NCI-H2196 (cell line): ENCODE measurements around the gene HYAL1.
A peak's percentile ranks its signal among the peaks of the same experiment; 100 is the strongest.

Source experiments
- DNase-seq: peaks from one replicate; lab custom pipeline; 2025; ENCODE audit not compliant: unreplicated experiment; lab: John Stamatoyannopoulos, UW

The HYAL1 gene

DNA sequence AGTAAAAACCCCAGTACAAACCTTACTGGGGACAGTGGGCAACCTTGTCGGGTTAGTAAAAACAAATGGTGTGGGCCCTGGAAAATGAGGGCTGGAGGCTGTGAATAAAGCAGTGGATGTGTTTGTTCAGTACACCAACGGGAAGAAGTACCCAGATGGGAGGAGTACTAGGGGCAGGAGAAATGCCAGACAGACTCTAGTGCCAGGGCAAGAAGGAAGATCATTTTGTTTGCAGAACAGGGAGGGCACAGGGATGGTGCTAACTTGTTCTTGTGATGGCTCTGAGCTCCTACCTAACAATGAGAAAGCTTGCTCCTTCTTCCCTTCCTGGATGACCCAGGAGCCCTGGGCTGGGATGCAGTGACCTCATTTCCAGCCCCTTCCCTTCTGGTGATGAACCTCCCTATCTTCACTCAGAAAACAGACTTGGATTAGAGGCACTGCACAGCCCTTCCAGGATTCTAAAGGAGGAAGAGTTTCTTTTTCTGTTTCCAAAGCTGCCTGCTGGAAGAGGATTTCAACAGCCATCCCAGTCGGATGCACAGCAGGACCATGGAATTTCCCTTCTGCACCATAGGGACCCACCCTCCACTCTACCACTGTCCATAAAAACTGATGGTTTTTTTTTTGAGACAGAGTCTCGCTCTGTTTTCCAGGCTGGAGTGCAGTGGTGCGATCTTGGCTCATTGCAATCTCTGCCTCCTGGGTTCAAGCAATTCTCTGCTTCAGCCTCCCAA, 31.1 kb upstream of the HYAL1 start:
- DNase-seq: no peak

DNA sequence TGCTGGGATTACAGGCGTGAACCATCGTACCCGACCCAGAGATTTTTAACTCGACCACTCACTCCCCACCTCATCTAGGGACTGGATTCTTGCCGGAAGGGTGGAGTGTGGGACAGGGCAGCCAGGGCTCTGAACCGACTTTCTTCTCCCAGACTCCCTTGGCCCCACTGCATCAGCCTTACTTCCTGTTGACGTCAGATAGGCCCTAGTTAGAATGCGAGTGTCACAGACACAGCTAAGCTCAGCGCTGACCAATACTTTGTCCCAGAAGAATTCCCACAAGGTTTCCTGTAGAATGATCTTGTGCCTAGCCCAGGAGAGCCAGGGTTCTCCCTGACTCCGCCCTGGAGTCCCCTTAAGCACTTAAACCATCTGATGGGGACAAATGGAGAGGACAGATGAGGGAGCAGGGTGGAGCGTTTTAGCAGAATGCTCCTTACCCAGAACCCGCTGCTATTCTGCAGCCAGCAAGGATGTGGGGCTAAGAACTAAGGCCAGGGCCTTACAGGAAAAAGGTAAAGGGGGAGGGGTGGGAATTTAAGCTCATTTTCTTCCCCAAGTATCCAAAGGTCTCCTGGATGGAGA, 30.5 kb upstream of the HYAL1 start:
- DNase-seq: no peak

GRCh38 chr3:50331364-50331907, 28.1 kb upstream of the HYAL1 start:
- DNase-seq: no peak

DNA sequence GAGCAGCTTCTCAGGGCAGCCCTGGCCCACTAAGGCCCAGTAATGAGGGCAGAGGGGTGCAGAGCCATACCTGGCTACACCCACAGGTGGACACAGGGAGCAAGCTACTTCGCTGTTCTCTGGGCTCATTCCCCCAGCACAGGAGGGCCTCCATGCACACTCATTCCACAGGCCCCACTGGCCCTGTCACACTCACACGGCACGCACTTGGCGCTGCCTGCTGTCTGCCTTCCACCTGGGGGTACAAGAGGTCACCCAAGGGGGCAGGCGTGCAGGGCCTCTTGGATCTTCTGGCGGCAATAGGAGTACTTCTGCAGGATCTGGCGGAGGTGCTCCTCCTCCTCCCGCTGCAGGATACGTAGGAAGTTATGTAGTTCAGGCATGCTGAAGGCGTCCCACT, 27.0 kb upstream of the HYAL1 start:
- no peak for DNase-seq

GRCh38 chr3:50327943-50328691, 24.7 kb upstream of the HYAL1 start, which contains the start of gene TUSC2:
Gene TUSC2, minus strand, starts transcription at chr3:50328223. Its CDS starts 124 bp downstream, at chr3:50328099.
- peak; percentile 89 for DNase-seq

GRCh38 chr3:50327129-50327528, 23.8 kb upstream of the HYAL1 start:
- no peak for DNase-seq

DNA sequence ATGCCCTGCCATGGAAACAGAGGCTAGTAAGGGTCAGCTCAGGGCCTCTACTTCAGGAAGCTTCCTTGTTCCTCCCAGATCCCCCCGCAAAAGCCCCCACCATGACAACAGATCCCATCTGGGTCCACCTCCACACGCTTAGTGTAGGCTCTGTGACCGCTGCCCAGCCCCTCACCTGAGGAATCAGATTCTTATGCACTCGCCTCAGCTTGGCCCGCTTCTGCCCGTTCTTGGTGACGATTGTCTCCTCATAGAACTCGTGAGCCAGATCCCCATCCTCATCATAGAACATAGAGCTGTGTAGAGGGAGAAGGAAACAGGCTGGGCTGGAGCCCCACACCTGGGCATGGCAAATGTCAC, 22.8 kb upstream of the HYAL1 start:
- DNase-seq: no peak

DNA sequence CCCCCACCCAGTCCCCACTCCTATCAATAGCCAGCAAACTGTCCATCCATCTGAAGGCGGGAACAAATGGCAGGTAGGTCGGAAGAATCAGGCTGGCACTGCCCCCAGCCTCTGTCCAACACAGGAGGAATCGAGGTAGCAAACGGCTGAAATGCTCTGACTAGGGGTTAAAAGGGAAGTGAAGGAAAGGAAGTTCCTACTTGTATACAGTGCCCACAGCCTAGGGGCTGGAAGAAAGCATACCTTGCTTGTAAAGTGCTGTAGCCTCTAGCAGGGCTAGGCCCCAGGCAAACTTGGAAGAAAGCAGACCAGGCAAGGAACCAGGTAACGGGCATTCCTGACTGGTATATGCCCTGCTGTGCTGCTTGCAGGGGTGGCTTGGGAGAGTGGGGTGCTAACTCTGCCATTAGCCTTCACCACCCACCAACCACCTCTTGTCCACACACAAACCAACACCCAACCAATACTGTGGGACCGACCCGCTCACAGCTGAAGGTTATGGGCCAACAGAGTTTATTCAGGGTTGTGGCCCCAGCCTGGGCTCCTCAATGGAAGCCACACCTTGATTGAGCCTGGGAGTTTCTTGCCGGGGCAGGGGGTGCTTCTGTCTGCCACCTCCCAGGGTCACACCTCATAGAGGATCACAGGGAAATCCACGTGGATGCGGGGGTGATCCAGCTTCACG, 22.3 kb upstream of the HYAL1 start:
- DNase-seq: no peak

- no peak for DNase-seq
Observed at GRCh38 chr3:50325113-50325480, 21.7 kb upstream of the HYAL1 start.

DNA sequence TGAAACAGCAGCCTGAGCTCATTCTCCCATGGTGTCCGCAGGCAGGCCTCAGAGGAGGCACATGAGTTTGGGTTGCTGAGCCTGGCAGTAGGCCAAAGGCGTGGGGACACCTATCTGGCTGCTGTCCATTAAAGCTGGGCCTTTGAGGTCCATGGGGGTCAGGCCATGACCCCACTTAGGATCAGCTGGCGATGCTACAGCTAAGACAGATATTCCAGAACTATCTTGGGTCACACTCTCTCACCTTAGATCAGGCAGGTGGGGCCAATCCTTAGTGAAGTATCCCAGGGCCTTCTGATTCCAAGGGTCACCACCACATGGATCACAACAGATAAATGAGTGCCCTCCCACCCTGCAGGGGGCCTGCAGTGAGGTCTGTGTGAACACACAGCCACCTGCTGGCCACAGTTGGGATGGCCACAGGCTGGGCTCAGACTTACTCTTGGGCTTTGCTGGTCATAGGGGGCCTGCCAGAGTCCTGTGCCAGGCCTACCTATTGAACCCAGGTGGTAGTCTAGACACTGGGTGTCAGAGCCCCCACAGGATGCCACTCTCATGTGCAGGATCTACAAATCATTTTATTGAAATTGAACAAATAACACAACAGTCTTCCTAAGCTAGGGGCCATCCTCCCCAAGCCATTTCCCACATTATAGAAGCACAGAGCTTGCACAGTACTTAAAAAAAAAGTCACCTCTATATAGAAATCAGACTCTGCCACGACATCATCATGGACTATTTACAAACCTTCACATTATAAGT, 21.2 kb upstream of the HYAL1 start:
- DNase-seq: peak; percentile 63

GRCh38 chr3:50323614-50324199, 20.3 kb upstream of the HYAL1 start:
- DNase-seq: no peak

DNA sequence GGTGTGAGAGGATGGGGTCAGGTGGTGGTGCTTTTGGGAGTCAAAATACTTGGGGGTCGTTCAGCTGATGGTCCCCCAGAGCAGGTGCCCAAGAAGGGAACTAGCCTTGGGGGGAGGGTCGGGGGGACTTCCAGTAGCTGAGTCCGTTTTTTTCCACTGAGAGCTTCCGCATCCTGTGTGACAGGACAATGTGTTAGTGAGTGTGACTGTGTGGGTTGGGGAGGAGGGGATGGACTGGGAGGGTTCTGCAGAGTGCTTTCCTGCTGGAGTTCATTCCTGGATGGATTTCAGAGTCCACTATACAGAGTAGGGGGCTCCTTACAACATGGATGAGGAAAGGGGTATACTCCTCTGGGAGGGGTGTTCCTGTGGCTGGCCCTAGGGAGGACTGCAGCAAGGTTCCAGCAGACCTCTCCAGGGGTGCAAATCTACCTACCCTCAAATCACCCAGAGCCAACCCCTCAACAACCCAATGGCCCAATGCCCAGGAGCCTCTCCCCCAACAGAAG, 19.8 kb upstream of the HYAL1 start:
- no peak for DNase-seq

DNA sequence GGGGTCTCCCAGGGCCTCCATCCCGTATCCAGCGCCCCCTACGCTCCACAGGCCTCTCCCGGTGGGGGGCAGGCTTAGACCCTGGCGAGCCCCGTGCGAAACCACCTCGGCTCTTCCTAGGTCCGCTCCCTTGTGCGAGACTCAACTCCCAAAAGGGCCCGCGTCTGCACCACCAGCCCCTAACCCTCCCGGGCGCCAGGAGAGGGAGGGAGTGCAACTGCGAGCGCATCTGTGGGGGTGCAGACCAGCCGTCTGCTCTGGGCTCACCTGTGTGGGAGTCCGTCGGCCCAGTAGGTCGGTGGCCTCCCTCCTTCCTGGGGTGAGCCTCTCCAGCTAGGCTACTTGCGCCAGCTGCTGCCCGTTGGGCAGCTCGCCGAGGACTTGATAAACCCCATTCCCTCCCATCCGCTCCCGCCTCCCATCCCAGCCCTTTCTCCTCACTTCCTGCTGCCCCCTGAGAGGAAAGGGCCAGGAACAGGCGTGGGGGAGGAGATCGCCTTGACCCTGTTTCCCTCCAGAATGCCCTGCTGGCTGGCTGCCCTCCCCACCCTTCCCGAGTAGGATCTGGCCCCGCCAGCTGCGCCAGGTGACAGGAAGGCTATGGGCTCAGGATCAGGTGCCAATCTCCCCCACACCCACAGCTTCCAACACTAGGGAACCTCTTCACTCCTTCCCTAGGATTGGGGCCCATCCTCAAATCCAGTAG, 19.2 kb upstream of the HYAL1 start, which contains the start of gene HYAL2:
Gene HYAL2, minus strand, starts transcription at position 360 of the 706 bp plus-strand sequence. CDS start 2,256 bp downstream, outside the sequence.
- peak; percentile 54 for DNase-seq

GRCh38 chr3:50322115-50322385, 18.7 kb upstream of the HYAL1 start:
- no peak for DNase-seq

DNA sequence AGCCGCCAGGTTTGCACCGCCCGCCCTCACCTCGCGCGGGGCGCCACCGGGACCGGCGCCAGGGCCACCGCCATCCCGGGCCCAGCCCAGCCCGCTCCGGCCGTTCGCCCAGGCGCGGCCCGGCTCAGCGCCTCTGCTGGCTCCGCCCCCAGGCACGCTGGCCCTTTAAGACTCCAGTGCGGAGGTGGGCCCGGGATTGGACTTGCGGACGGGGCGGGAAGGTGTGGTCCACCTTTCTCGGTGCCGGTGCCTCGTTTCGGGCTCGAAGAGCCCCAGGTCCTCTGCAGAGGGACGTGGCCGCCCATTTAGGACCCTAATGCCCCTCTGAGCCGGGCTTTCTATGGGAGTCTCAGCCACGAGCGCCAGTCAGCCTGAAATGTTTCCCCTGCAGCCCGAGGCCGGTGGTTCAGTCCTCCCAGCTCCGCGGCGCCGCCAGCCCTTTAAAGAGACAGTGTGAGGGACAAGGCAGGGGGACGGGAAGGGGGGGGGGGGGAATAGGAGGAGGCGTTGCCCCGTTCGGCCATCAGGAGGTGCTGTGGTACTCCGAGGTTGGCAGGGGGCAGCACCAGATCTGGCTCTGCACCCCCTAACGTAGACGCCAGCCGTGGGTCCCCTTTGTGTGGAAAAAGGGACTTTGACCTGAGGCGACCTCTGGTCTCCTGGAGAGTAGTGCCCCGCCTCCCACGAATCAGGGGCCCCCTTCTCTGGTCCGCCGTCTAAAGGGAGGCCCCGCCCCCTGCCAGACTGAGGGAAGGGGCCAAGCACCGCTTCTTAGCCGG, 18.2 kb upstream of the HYAL1 start:
- DNase-seq: peak; percentile 74

DNA sequence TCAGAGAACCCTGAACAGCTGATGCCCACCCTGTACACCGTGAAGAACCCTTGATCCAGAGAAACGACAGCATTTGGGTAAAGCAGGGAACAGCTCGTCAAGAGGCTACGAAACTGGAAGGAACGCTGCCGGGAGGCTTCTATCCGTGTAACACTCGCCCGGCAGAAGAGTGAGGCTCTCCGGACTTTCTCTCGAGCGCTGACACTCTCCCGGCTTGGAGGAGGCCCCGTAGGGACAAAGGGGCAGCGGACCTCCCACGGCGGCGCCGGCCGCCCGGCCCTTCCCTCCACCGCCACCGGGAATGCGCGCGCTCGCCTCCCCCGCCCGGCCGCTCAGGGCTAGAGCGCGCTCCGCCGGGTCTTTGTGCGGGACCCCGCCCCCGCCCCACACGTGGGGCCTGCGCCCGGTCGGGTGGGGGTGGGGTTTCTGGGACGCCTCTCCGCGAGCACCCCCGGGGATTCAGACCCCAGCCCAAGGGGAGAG, 17.5 kb upstream of the HYAL1 start:
- DNase-seq: peak; percentile 58

GRCh38 chr3:50319894-50320625, 16.7 kb upstream of the HYAL1 start:
- no peak for DNase-seq
